HEK293 (cell line): ENCODE results near the gene CEBPG.

Source experiments
- CTCF ChIA-PET: fragments of 350-600 bp; formaldehyde crosslinking; extraction: SDS; loops from one replicate; lab custom pipeline; 2021; ENCODE audit warnings: antibody characterized with exemption; lab: Yijun Ruan, JAX
- POLR2A ChIA-PET: fragments of 300-600 bp; formaldehyde crosslinking; extraction: SDS; loops from one replicate; lab custom pipeline; 2020; ENCODE audit warnings: antibody characterized with exemption, inconsistent platforms; lab: Yijun Ruan, JAX
- H3K27ac ChIP-seq: fragments of 200-500 bp; sonication (Bioruptor generic); 2 replicates; pipeline ENCODE4 v1.5.1; 2014; ENCODE audit warnings: low read depth, low read length, control low read depth, inconsistent platforms; ENCODE audit errors: extremely low read depth
- H3K36me3 ChIP-seq, 2 experiments: fragments of 200-500 bp in 1 of 2; sonication (Bioruptor generic) in 1 of 2; 1 replicate in 1 of 2; 2 replicates in 1 of 2; pipeline ENCODE4 v1.5.1; 2014 to 2017; ENCODE audit warnings: inconsistent platforms in 2 of 2, low read length in 2 of 2; ENCODE audit not compliant: control insufficient read depth in 2 of 2, insufficient read depth in 1 of 2
- H3K4me1 ChIP-seq: fragments of 200-500 bp; sonication (Bioruptor generic); 2 replicates; pipeline ENCODE4 v1.5.1; 2014; ENCODE audit warnings: mild to moderate bottlenecking, low read length, inconsistent platforms; ENCODE audit not compliant: control insufficient read depth, insufficient read depth
- H3K4me3 ChIP-seq: 2 replicates; pipeline ENCODE4 v1.5.1; 2011; ENCODE audit warnings: low read depth, mild to moderate bottlenecking, control low read depth, low read length, moderate library complexity
- H3K9me3 ChIP-seq: fragments of 200-500 bp; sonication (Bioruptor generic); 2 replicates; pipeline ENCODE4 v1.5.1; 2014; ENCODE audit warnings: low read depth, low read length, inconsistent platforms; ENCODE audit not compliant: control insufficient read depth, insufficient read depth
- OSR2 ChIP-seq: fragments of 450-650 bp; formaldehyde crosslinking; IDR thresholded peaks from 2 replicates; pipeline ENCODE4 v1.5.1; 2016; ENCODE audit warnings: missing biosample characterization, missing genetic modification characterization
- SCRT1 ChIP-seq: fragments of 450-650 bp; formaldehyde crosslinking; IDR thresholded peaks from 2 replicates; pipeline ENCODE4 v1.5.1; 2016; ENCODE audit warnings: missing biosample characterization, missing genetic modification characterization, borderline replicate concordance
- SCRT2 ChIP-seq: fragments of 450-650 bp; formaldehyde crosslinking; IDR thresholded peaks from 2 replicates; pipeline ENCODE4 v1.5.1; 2016; ENCODE audit warnings: missing biosample characterization, missing genetic modification characterization
- TRIM28 ChIP-seq: IDR thresholded peaks from 2 replicates; pipeline ENCODE4 v1.6.1; 2011; ENCODE audit warnings: low read length, control low read depth, borderline replicate concordance
- ZEB2 ChIP-seq: fragments of 450-650 bp; formaldehyde crosslinking; IDR thresholded peaks from 2 replicates; pipeline ENCODE4 v1.5.1; 2016; ENCODE audit warnings: missing biosample characterization, missing genetic modification characterization
- ZNF146 ChIP-seq: fragments of 450-650 bp; formaldehyde crosslinking; IDR thresholded peaks from 2 replicates; pipeline ENCODE4 v1.5.1; 2016; ENCODE audit warnings: missing biosample characterization, missing genetic modification characterization
- ZNF24 ChIP-seq: fragments of 450-650 bp; formaldehyde crosslinking; IDR thresholded peaks from 2 replicates; pipeline ENCODE4 v1.5.1; 2016; ENCODE audit warnings: missing biosample characterization, missing genetic modification characterization
- ZNF350 ChIP-seq: fragments of 450-650 bp; formaldehyde crosslinking; IDR thresholded peaks from 2 replicates; pipeline ENCODE4 v1.5.0; 2017; ENCODE audit warnings: missing biosample characterization, mild to moderate bottlenecking, missing genetic modification characterization
- ZNF433 ChIP-seq: fragments of 450-650 bp; formaldehyde crosslinking; IDR thresholded peaks from 2 replicates; pipeline ENCODE4 v1.5.1; 2016; ENCODE audit warnings: missing biosample characterization, missing genetic modification characterization, low read depth
- ZNF596 ChIP-seq: fragments of 450-650 bp; IDR thresholded peaks from 2 replicates; pipeline ENCODE4 v1.5.0; 2018; ENCODE audit warnings: missing biosample characterization, mild to moderate bottlenecking, missing genetic modification characterization, moderate library complexity
- ZNF621 ChIP-seq: fragments of 450-650 bp; formaldehyde crosslinking; IDR thresholded peaks from 2 replicates; pipeline ENCODE4 v1.5.1; 2017; ENCODE audit warnings: missing biosample characterization, missing genetic modification characterization
- ZNF626 ChIP-seq: fragments of 450-650 bp; sonication (Bioruptor Pico); formaldehyde crosslinking; IDR thresholded peaks from 2 replicates; pipeline ENCODE4 v1.5.1; 2018; ENCODE audit warnings: missing biosample characterization, missing genetic modification characterization, inconsistent platforms
- ZSCAN4 ChIP-seq: fragments of 450-650 bp; formaldehyde crosslinking; IDR thresholded peaks from 2 replicates; pipeline ENCODE4 v1.5.1; 2017; ENCODE audit warnings: missing biosample characterization, missing genetic modification characterization
- ZXDB ChIP-seq: fragments of 450-650 bp; formaldehyde crosslinking; IDR thresholded peaks from 2 replicates; pipeline ENCODE4 v1.5.1; 2016; ENCODE audit warnings: missing biosample characterization, missing genetic modification characterization
- TF ChIP-seq, protein P1 (sequence below): fragments of 450-650 bp; IDR thresholded peaks from 2 replicates; pipeline ENCODE4 v1.5.1; 2018; ENCODE audit warnings: missing biosample characterization, missing genetic modification characterization
- TF ChIP-seq, protein P2 (sequence below): fragments of 450-650 bp; formaldehyde crosslinking; IDR thresholded peaks from 2 replicates; pipeline ENCODE4 v1.5.1; 2016; ENCODE audit warnings: missing biosample characterization, missing genetic modification characterization

Gene CEBPG

DNA sequence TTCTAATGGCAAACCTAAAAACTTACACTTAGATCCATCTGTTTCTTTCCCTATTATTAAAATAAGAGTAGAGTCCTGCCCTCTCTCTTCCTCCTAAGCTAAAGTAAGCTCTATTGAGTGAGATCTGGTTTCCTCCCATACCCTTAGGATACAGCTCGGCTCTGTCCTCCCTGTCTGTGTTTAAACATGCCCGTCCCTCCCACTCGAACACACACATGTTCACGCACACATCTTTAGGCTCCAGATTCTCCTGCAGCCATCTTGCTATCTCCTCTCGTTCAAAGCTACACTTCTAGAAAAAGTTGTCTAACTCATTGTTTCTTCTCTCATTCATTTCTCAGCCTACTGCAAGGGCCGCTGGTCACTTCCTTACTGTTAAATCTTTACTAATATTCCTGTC lies 15.1 kb upstream of the CEBPG start:
- Histone ChIP-seq H3K9me3 (peaks cover 2% of the 10 kb centered on the region; the same call in 1 of the 2 replicates), H3K27ac (no peak overlapping the region), H3K36me3 (no peaks in the 10 kb centered on the region; a peak in 1 of 3 replicates), H3K4me1 (no peaks in the 10 kb centered on the region), H3K4me3 (no peak overlapping the region)
- CTCF ChIA-PET = interaction anchor here (0.6 to 1.4 kb wide), 7 partner anchors 9 to 124 kb away, joined by 3 to 8 read pairs (median 4); no protein-coding TSS in a partner anchor
- TF ChIP-seq ZNF596 = no peak
- POLR2A ChIA-PET = interaction anchor here (1.3 kb wide), 2 partner anchors 10 to 15 kb away, joined by 3 to 5 read pairs; partner anchors contain the start of gene CEBPG

DNA sequence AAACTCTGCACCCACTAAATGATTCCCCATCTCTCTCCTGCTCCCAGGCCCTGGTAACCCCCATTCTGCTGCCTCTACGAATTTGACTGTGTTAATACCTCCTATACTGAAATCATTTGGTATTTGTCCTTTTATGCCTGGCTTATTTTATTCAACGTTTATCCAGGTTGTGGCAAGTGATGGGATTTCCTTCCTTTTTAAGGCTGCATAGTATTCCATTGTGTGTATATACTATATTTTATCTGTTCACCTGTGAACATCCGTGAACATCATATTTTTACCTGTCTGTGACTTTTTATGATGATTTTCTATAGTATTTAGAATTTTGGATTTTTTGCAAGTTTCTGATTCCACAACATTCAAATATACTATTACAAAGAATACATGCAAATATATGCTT lies 13.9 kb upstream of the CEBPG start:
- Histone ChIP-seq H3K4me3 (no peak overlapping the region), H3K27ac (no peak overlapping the region), H3K4me1 (no peaks in the 10 kb centered on the region), H3K9me3 (peaks cover 2% of the 10 kb centered on the region; the same call in 1 of the 2 replicates), H3K36me3 (no peaks in the 10 kb centered on the region; a peak in 1 of 3 replicates)
- POLR2A ChIA-PET = no interaction called here
- TF ChIP-seq, protein P1, sequence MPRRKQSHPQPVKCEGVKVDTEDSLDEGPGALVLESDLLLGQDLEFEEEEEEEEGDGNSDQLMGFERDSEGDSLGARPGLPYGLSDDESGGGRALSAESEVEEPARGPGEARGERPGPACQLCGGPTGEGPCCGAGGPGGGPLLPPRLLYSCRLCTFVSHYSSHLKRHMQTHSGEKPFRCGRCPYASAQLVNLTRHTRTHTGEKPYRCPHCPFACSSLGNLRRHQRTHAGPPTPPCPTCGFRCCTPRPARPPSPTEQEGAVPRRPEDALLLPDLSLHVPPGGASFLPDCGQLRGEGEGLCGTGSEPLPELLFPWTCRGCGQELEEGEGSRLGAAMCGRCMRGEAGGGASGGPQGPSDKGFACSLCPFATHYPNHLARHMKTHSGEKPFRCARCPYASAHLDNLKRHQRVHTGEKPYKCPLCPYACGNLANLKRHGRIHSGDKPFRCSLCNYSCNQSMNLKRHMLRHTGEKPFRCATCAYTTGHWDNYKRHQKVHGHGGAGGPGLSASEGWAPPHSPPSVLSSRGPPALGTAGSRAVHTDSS (tag by site-specific recombination) = peak; percentile 26; the same call in 1 of the 2 replicates
- TF ChIP-seq TRIM28 (no peak), ZNF146 (tag by site-specific recombination) (peak; percentile 90), ZNF433 (tag by site-specific recombination) (0 out of 2 replicates have a peak, but pooled peaks have one; percentile 15), ZXDB (tag by site-specific recombination) (no peak), ZNF24 (tag by site-specific recombination) (no peak), ZNF626 (tag by site-specific recombination) (no peak), ZNF350 (tag by site-specific recombination) (no peak), ZNF621 (tag by site-specific recombination) (no peak)
- TF ChIP-seq, protein P2, sequence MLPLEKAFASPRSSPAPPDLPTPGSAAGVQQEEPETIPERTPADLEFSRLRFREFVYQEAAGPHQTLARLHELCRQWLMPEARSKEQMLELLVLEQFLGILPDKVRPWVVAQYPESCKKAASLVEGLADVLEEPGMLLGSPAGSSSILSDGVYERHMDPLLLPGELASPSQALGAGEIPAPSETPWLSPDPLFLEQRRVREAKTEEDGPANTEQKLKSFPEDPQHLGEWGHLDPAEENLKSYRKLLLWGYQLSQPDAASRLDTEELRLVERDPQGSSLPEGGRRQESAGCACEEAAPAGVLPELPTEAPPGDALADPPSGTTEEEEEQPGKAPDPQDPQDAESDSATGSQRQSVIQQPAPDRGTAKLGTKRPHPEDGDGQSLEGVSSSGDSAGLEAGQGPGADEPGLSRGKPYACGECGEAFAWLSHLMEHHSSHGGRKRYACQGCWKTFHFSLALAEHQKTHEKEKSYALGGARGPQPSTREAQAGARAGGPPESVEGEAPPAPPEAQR (tag by site-specific recombination) = no peak
- CTCF ChIA-PET = interaction anchor here (0.7 to 1.6 kb wide), 9 partner anchors 9 to 785 kb away, joined by 3 to 8 read pairs (median 3); no protein-coding TSS in a partner anchor

GRCh38 chr19:33362508-33363228 lies 10.8 kb upstream of the CEBPG start:
- peak; percentile 94 for TF ChIP-seq SCRT1
- peak; percentile 95 for TF ChIP-seq SCRT2 (tag by site-specific recombination)
- no peak for TF ChIP-seq ZEB2
- POLR2A ChIA-PET = interaction anchor here (1.4 to 2.5 kb wide), 2 partner anchors 11 to 59 kb away, joined by 4 to 9 read pairs; partner anchors contain the start of gene CEBPG
- Histone ChIP-seq H3K9me3 (no peaks in the 10 kb centered on the region), H3K4me3 (no peak overlapping the region), H3K36me3 (no peaks in the 10 kb centered on the region), H3K4me1 (no peaks in the 10 kb centered on the region), H3K27ac (no peak overlapping the region)
- CTCF ChIA-PET = interaction anchor here (1.1 to 1.7 kb wide), 4 partner anchors 12 to 408 kb away, joined by 3 to 4 read pairs (median 4); no protein-coding TSS in a partner anchor

- CTCF ChIA-PET = interaction anchor here (1.1 to 1.7 kb wide), 4 partner anchors 11 to 408 kb away, joined by 3 to 4 read pairs (median 4); no protein-coding TSS in a partner anchor
These were observed 10.0 kb upstream of the CEBPG start for GRCh38 chr19:33363476-33363875.

More at GRCh38 chr19:33363476-33363875, 10.0 kb upstream of the CEBPG start:
- Histone ChIP-seq H3K4me3 (no peak overlapping the region), H3K36me3 (no peaks in the 10 kb centered on the region), H3K9me3 (no peaks in the 10 kb centered on the region), H3K4me1 (no peaks in the 10 kb centered on the region), H3K27ac (no peak overlapping the region)
- TF ChIP-seq ZSCAN4 (peak; percentile 80), OSR2 (tag by site-specific recombination) (no peak)
- POLR2A ChIA-PET = interaction anchor here (1.4 to 2.5 kb wide), 2 partner anchors 10 to 60 kb away, joined by 4 to 9 read pairs; partner anchors contain the start of gene CEBPG
